Mesodermal cell (in vitro differentiated cells): ENCODE results near the gene CPS1.
A peak's percentile ranks its signal among the peaks of the same experiment; 100 is the strongest.

ENCODE experiments used
- H3K27ac ChIP-seq: 2 replicates; pipeline ENCODE4 v1.7.0; 2013; ENCODE audit warnings: mild to moderate bottlenecking, low read depth, low read length, moderate library complexity; ENCODE audit not compliant: severe bottlenecking
- H3K36me3 ChIP-seq: 2 replicates; pipeline ENCODE4 v1.7.1; 2013; ENCODE audit warnings: mild to moderate bottlenecking, low read length, moderate library complexity; ENCODE audit not compliant: control insufficient read depth, insufficient read depth
- H3K4me1 ChIP-seq: one replicate; pipeline ENCODE4 v1.7.1; 2013; ENCODE audit warnings: mild to moderate bottlenecking, low read length; ENCODE audit not compliant: insufficient read depth, control insufficient read depth, poor library complexity, severe bottlenecking
- H3K4me3 ChIP-seq: 2 replicates; pipeline ENCODE4 v1.7.0; 2013; ENCODE audit warnings: low read length, control low read depth, mild to moderate bottlenecking; ENCODE audit not compliant: insufficient read depth, poor library complexity, severe bottlenecking; ENCODE audit errors: extremely low read depth
- H3K9me3 ChIP-seq: 2 replicates; pipeline ENCODE4 v1.7.1; 2013; ENCODE audit warnings: mild to moderate bottlenecking, low read length, moderate library complexity; ENCODE audit not compliant: control insufficient read depth
- WGBS, 2 experiments: methylation state at CpG; one replicate each; pipeline ENCODE4 v1.1.5; 2013; ENCODE audit warnings: missing lambda C conversion rate in 2 of 2; ENCODE audit not compliant: insufficient coverage in 2 of 2; 5-methylcytosine and 5-hydroxymethylcytosine counted together

CPS1 gene

GRCh38 chr2:210673117-210673516 lies 116.7 kb downstream of the CPS1 start:
- Histone ChIP-seq H3K4me1 (no peaks in the 10 kb centered on the region), H3K4me3 (no peak overlapping the region), H3K27ac (no peak overlapping the region), H3K9me3 (no peaks in the 10 kb centered on the region), H3K36me3 (no peaks in the 10 kb centered on the region)
- WGBS, 2 experiments: no CpG with 5 or more reads among the region's 1 CpG

GRCh38 chr2:210676067-210676466 lies 119.7 kb downstream of the CPS1 start:
- WGBS, 2 experiments: no CpG with 5 or more reads among the region's 3 CpGs
- Histone ChIP-seq H3K9me3 (no peaks in the 10 kb centered on the region), H3K4me1 (no peaks in the 10 kb centered on the region), H3K27ac (no peak overlapping the region), H3K36me3 (no peaks in the 10 kb centered on the region), H3K4me3 (no peak overlapping the region)

GRCh38 chr2:210681491-210681890 lies 125.1 kb downstream of the CPS1 start:
- Histone ChIP-seq H3K36me3 (no peaks in the 10 kb centered on the region), H3K27ac (no peak overlapping the region), H3K4me1 (no peaks in the 10 kb centered on the region), H3K9me3 (no peaks in the 10 kb centered on the region), H3K4me3 (no peak overlapping the region)

GRCh38 chr2:210686401-210686800 lies 130.0 kb downstream of the CPS1 start:
- Histone ChIP-seq H3K4me3 (no peak overlapping the region), H3K4me1 (peaks cover 4% of the 10 kb centered on the region), H3K36me3 (no peaks in the 10 kb centered on the region), H3K27ac (no peak overlapping the region), H3K9me3 (no peaks in the 10 kb centered on the region)
- WGBS, 2 experiments: 85 to 100% methylated on average over 2 of the region's 3 CpGs

GRCh38 chr2:210687786-210688470 lies 131.5 kb downstream of the CPS1 start:
- H3K27ac ChIP-seq: no peak overlapping the region
- peaks cover 4% of the 10 kb centered on the region for H3K4me1 ChIP-seq
- no CpG with 5 or more reads among the region's 1 CpG for WGBS, 2 experiments
- H3K9me3 ChIP-seq: no peaks in the 10 kb centered on the region
- no peak overlapping the region for H3K4me3 ChIP-seq
- H3K36me3 ChIP-seq: no peaks in the 10 kb centered on the region

- H3K27ac ChIP-seq: no peak overlapping the region
These were observed 151.5 kb downstream of the CPS1 start for GRCh38 chr2:210707900-210708299.

GRCh38 chr2:210713122-210713521 lies 156.7 kb downstream of the CPS1 start:
- Histone ChIP-seq H3K27ac (no peak overlapping the region), H3K36me3 (no peaks in the 10 kb centered on the region), H3K4me3 (no peak overlapping the region), H3K4me1 (no peaks in the 10 kb centered on the region), H3K9me3 (no peaks in the 10 kb centered on the region)
- no CpG with 5 or more reads among the region's 2 CpGs for WGBS, 2 experiments

More at GRCh38 chr2:210707900-210708299, 151.5 kb downstream of the CPS1 start:
- H3K9me3 ChIP-seq: no peaks in the 10 kb centered on the region
- H3K36me3 ChIP-seq: no peaks in the 10 kb centered on the region
- no peaks in the 10 kb centered on the region for H3K4me1 ChIP-seq
- H3K4me3 ChIP-seq: no peak overlapping the region
- 88 to 100% methylated on average over 1 of the region's 2 CpGs for WGBS, 2 experiments

- H3K4me3 ChIP-seq: no peak overlapping the region
- peak overlapping the region; percentile 52 for H3K27ac ChIP-seq
- no peaks in the 10 kb centered on the region for H3K4me1 ChIP-seq
- no peaks in the 10 kb centered on the region for H3K36me3 ChIP-seq
- no peaks in the 10 kb centered on the region for H3K9me3 ChIP-seq
- 82 to 95% methylated on average over 2 of the region's 5 CpGs for WGBS, 2 experiments
These were observed 159.2 kb downstream of the CPS1 start for GRCh38 chr2:210715560-210716082.

- Histone ChIP-seq H3K4me1 (no peaks in the 10 kb centered on the region), H3K4me3 (no peak overlapping the region), H3K27ac (no peak overlapping the region), H3K36me3 (no peaks in the 10 kb centered on the region), H3K9me3 (no peaks in the 10 kb centered on the region)
- 43% methylated on average over 1 of the region's 3 CpGs; no CpG with 5 or more reads in 1 of the 2 experiments for WGBS, 2 experiments
These were observed 162.1 kb downstream of the CPS1 start for GRCh38 chr2:210718503-210718902.

- Histone ChIP-seq H3K27ac (no peak overlapping the region), H3K9me3 (no peaks in the 10 kb centered on the region), H3K4me3 (no peak overlapping the region), H3K4me1 (no peaks in the 10 kb centered on the region), H3K36me3 (no peaks in the 10 kb centered on the region)
- WGBS, 2 experiments: 100% methylated on average over 2 of the region's 3 CpGs
These were observed 165.7 kb downstream of the CPS1 start for GRCh38 chr2:210722092-210722491.

- no peak overlapping the region for H3K27ac ChIP-seq
- H3K4me3 ChIP-seq: no peak overlapping the region
- no peaks in the 10 kb centered on the region for H3K4me1 ChIP-seq
- no peaks in the 10 kb centered on the region for H3K36me3 ChIP-seq
- no peaks in the 10 kb centered on the region for H3K9me3 ChIP-seq
These were observed 171.2 kb downstream of the CPS1 start for GRCh38 chr2:210727549-210727948.
